Gastrocnemius medialis (tissue), 4 donors: Measurements from ENCODE around the gene SBDS. TPM values are rescaled to one million over a fixed set of nuclear protein-coding genes. Genes with fewer than 3 reads are reported as not detected.

Experiments used
- ATAC-seq, 2 donors: fragments of 150-250 bp; one replicate each; pipeline ENCODE4 v1.9.1; 2016
- DNase-seq, 2 donors: peaks; one replicate each; pipeline ENCODE4 v3.0.0-alpha.2; 2019
- H3K27ac ChIP-seq, 4 donors: fragments of 200-600 bp; sonication (generic); 1 replicate in 1 of 4; 2 replicates in 3 of 4; pipeline ENCODE4 v1.5.1; 2016 to 2018; ENCODE audit warnings: mild to moderate bottlenecking in 2 of 4, moderate library complexity in 1 of 4
- H3K27me3 ChIP-seq, 3 donors: fragments of 200-600 bp; sonication (generic) in 2 of 3; 1 replicate in 1 of 3; 2 replicates in 2 of 3; pipeline versions ENCODE4 v1.5.1 to v1.6.0; 2016 to 2019; ENCODE audit warnings: mild to moderate bottlenecking in 1 of 3, moderate library complexity in 1 of 3
- H3K36me3 ChIP-seq, 2 donors: fragments of 200-600 bp; sonication (generic) in 1 of 2; one replicate each; pipeline ENCODE4 v1.5.1; 2017 to 2018
- H3K4me1 ChIP-seq, 2 donors: fragments of 200-600 bp; sonication (generic) in 1 of 2; one replicate each; pipeline ENCODE4 v1.5.1; 2016 to 2017; ENCODE audit warnings: mild to moderate bottlenecking in 2 of 2
- H3K4me3 ChIP-seq, 4 donors: fragments of 200-600 bp; sonication (generic) in 3 of 4; 1 replicate in 1 of 4; 2 replicates in 3 of 4; pipeline ENCODE4 v1.5.1; 2016 to 2019; ENCODE audit warnings: mild to moderate bottlenecking in 2 of 4
- H3K9me3 ChIP-seq, 3 donors: fragments of 200-600 bp; sonication (generic) in 2 of 3; 1 replicate in 1 of 3; 2 replicates in 2 of 3; pipeline ENCODE4 v1.5.1; 2016 to 2019
- CTCF ChIP-seq, 5 experiments: fragments of 450-650 bp in 3 of 5; fragments of 200-600 bp in 2 of 5; sonication (generic) in 2 of 5; IDR thresholded peaks in 4 of 5; conservative IDR thresholded peaks in 1 of 5; 1 replicate in 4 of 5; 2 replicates in 1 of 5; pipeline ENCODE4 v1.5.1; 2016 to 2019; ENCODE audit warnings: antibody characterized with exemption in 5 of 5, mild to moderate bottlenecking in 3 of 5, moderate library complexity in 3 of 5
- POLR2A ChIP-seq, 2 donors: fragments of 450-650 bp; IDR thresholded peaks; one replicate each; pipeline ENCODE4 v1.6.1; 2017; ENCODE audit warnings: antibody characterized with exemption in 2 of 2, mild to moderate bottlenecking in 2 of 2, moderate library complexity in 2 of 2
- in situ Hi-C, 4 donors: fragments of 200-750 bp; cut with MboI; loops; one replicate each; pipeline versions ENCODE4 v1.15.0 to v1.8.0; 2017; ENCODE audit warnings: low sequenced_read_pairs in 4 of 4
- intact Hi-C: fragments of 100-400 bp; cut with DNase I; formaldehyde crosslinking; loops from one replicate; pipeline ENCODE4 v1.15.1; 2023; ENCODE audit warnings: low total_unique reads
- total RNA-seq, 4 donors: library from RNA; depleted of rRNA; stranded (reverse); fragments of >200 nt; gene quantifications; one replicate each; pipeline versions ENCODE4 v1.1.0 to v1.2.3, GENCODE V29; 2016

The SBDS gene
- total RNA-seq, 4 donors from 2014 or later: 226 to 391 (median 235) TPM

DNA sequence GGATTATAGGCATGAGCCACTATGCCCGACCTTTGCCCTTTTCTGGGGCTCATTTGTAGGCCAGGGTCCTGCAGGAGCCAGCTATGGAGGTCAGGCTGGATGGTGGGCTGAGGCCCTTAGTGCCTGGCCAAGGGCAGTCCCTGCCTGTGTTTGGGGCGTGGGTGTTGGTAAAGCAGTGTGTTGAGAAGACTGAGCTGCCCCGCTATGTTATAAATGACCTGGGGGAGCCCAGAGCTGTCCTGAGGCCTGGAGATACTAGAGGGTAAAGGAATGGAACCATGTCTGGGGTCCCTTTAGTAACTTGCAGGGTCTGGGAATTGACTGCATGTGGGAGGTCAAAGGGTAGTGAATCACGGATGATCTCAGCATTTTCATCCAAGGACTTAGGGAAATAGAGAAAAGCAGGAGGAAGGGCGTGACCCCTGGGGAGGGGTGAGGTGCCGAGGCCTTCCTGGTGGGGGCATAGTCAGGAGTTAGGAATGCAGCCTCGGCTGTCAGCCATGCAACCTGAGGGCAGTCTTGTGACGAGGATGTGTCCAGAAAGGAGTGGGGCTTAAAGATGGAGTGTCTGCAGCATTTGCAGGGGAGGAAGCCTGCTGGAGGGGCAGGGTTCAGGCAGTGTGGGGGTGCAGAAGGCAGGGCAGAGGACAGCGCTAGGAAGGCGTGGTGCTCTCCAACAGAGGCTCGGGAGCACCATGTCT, 42.9 kb downstream of the SBDS start:
- no peak for DNase-seq
- no peaks in the 10 kb centered on the region for H3K9me3 ChIP-seq
- intact Hi-C loops: no loop called here
- in situ Hi-C loops: no loop called here
- TF ChIP-seq POLR2A (IDR thresholded peaks at IDR 0.05): no peak
- TF ChIP-seq CTCF (IDR thresholded peaks at IDR 0.05 in 4 of 5, conservative IDR thresholded peaks at IDR 0.05 in 1 of 5): no peak
- H3K27me3 ChIP-seq: no peaks in the 10 kb centered on the region
- no peak overlapping the region for H3K4me3 ChIP-seq
- no peak for ATAC-seq
- peaks cover 0 to 77% of the 10 kb centered on the region in 2 donors for H3K36me3 ChIP-seq
- no peaks in the 10 kb centered on the region for H3K4me1 ChIP-seq
- no peak overlapping the region for H3K27ac ChIP-seq

DNA sequence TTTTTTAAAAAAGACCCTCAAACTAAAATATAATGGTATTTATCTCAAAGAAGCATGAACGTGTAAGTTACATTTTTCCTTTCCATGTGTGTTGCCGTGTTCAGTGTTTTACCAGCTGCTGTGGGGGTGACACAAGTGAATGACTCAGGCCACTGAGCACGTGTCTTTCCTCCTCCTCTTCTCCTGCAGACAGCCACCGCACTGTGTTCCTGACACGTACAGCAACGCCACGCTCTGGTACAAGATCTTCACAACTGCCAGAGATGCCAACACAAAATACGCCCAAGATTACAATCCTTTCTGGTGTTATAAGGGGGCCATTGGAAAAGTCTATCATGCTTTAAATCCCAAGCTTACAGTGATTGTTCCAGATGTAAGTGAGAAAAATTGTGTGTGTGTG, 44.6 kb downstream of the SBDS start:
- Histone ChIP-seq H3K27me3 (no peaks in the 10 kb centered on the region), H3K9me3 (no peaks in the 10 kb centered on the region), H3K4me3 (no peak overlapping the region), H3K36me3 (peaks cover 0 to 75% of the 10 kb centered on the region in 2 donors), H3K27ac (no peak overlapping the region), H3K4me1 (no peaks in the 10 kb centered on the region)
- DNase-seq (no peak), ATAC-seq (no peak)
- intact Hi-C loops: no loop called here
- no peak for TF ChIP-seq CTCF (IDR thresholded peaks at IDR 0.05 in 4 of 5, conservative IDR thresholded peaks at IDR 0.05 in 1 of 5)
- no peak for TF ChIP-seq POLR2A (IDR thresholded peaks at IDR 0.05)
- in situ Hi-C loops: no loop called here

- H3K9me3 ChIP-seq: no peaks in the 10 kb centered on the region
- ATAC-seq: no peak
- H3K27ac ChIP-seq: no peak overlapping the region
- no peak overlapping the region for H3K4me3 ChIP-seq
- H3K36me3 ChIP-seq: peaks cover 0 to 75% of the 10 kb centered on the region in 2 donors
- in situ Hi-C loops: no loop called here
- intact Hi-C loops: no loop called here
- TF ChIP-seq POLR2A (IDR thresholded peaks at IDR 0.05): no peak
- no peak for TF ChIP-seq CTCF (IDR thresholded peaks at IDR 0.05 in 4 of 5, conservative IDR thresholded peaks at IDR 0.05 in 1 of 5)
- DNase-seq: no peak
- H3K4me1 ChIP-seq: no peaks in the 10 kb centered on the region
- H3K27me3 ChIP-seq: no peaks in the 10 kb centered on the region
These were observed 45.1 kb downstream of the SBDS start for GRCh38 chr7:66950311-66950710.

- Histone ChIP-seq H3K4me3 (no peak overlapping the region), H3K36me3 (peaks cover 0 to 83% of the 10 kb centered on the region in 2 donors), H3K27me3 (no peaks in the 10 kb centered on the region), H3K27ac (no peak overlapping the region), H3K4me1 (no peaks in the 10 kb centered on the region), H3K9me3 (no peaks in the 10 kb centered on the region)
- intact Hi-C loops: no loop called here
- ATAC-seq: no peak
- no peak for DNase-seq
- in situ Hi-C loops: no loop called here
- TF ChIP-seq CTCF (IDR thresholded peaks at IDR 0.05 in 4 of 5, conservative IDR thresholded peaks at IDR 0.05 in 1 of 5) (no peak), POLR2A (IDR thresholded peaks at IDR 0.05) (no peak)
These were observed 46.8 kb downstream of the SBDS start for GRCh38 chr7:66948480-66949109.
